Ectodermal cell (in vitro differentiated cells): ENCODE data around the gene NGEF.
"Not testable (repeated sequence)": the region's sequence is repeated elsewhere in the genome, so short reads cannot be mapped to it uniquely, and the experiment has no call there.

Experiments
- H3K27ac ChIP-seq: 2 replicates; pipeline ENCODE4 v1.7.0; 2013; ENCODE audit warnings: mild to moderate bottlenecking, low read depth, low read length; ENCODE audit not compliant: insufficient read depth, poor library complexity, severe bottlenecking
- H3K27me3 ChIP-seq: 2 replicates; pipeline ENCODE4 v1.7.0; 2013; ENCODE audit warnings: mild to moderate bottlenecking, low read length; ENCODE audit not compliant: insufficient read depth, control insufficient read depth, poor library complexity, severe bottlenecking
- H3K36me3 ChIP-seq: one replicate; pipeline ENCODE4 v1.7.0; 2013; ENCODE audit warnings: low read length; ENCODE audit not compliant: control insufficient read depth, insufficient read depth
- H3K4me1 ChIP-seq: one replicate; pipeline ENCODE4 v1.7.0; 2013; ENCODE audit warnings: low read length; ENCODE audit not compliant: control insufficient read depth, insufficient read depth
- H3K4me3 ChIP-seq: 2 replicates; pipeline ENCODE4 v1.7.0; 2013; ENCODE audit warnings: low read depth, low read length, control low read depth; ENCODE audit not compliant: insufficient read depth
- H3K9me3 ChIP-seq: 2 replicates; pipeline ENCODE4 v1.7.0; 2013; ENCODE audit warnings: mild to moderate bottlenecking, low read length, moderate library complexity; ENCODE audit not compliant: control insufficient read depth
- WGBS, 2 experiments: methylation state at CpG; one replicate each; pipeline ENCODE4 v1.1.7; 2013; ENCODE audit warnings: missing lambda C conversion rate in 2 of 2; 5-methylcytosine and 5-hydroxymethylcytosine counted together

The NGEF gene

GRCh38 chr2:232920055-232920454, 93.0 kb downstream of the NGEF start:
- peaks cover 2% of the 10 kb centered on the region for H3K4me1 ChIP-seq
- no peaks in the 10 kb centered on the region for H3K36me3 ChIP-seq
- peaks cover 15% of the 10 kb centered on the region for H3K27me3 ChIP-seq
- H3K9me3 ChIP-seq, result no peaks in the 10 kb centered on the region
- 76 to 80% methylated on average over 11 of the region's 11 CpGs for WGBS, 2 experiments
- no peak overlapping the region for H3K27ac ChIP-seq
- no peak overlapping the region for H3K4me3 ChIP-seq

- no peaks in the 10 kb centered on the region for H3K9me3 ChIP-seq
- no peak overlapping the region for H3K27ac ChIP-seq
- 93 to 98% methylated on average over 6 of the region's 6 CpGs for WGBS, 2 experiments
- no peaks in the 10 kb centered on the region for H3K4me1 ChIP-seq
- peaks cover 6% of the 10 kb centered on the region for H3K27me3 ChIP-seq
- H3K4me3 ChIP-seq, result no peak overlapping the region
- H3K36me3 ChIP-seq, result no peaks in the 10 kb centered on the region
Observed at GRCh38 chr2:232919141-232919540, 93.9 kb downstream of the NGEF start.

DNA sequence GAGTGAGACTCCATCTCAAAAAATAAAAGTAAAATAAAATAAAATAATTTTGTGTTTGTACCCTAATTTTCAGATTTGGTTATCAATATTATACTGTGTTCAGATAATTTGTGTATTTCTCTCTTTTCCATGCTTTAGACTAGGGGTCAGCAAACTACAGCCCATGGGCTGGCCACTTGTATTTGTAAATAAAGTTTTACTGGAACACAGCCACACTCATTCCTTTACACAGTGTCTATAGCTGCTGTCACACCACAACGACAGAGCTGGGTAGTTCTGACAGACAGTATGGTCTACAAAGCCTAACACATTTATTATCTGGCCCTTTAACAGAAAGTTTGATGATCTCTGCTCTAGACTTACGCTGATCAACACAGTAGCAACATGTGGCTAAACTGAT, 99.2 kb downstream of the NGEF start:
- Histone ChIP-seq H3K27me3 (no peaks in the 10 kb centered on the region), H3K27ac (no peak overlapping the region), H3K36me3 (no peaks in the 10 kb centered on the region), H3K9me3 (no peaks in the 10 kb centered on the region), H3K4me1 (no peaks in the 10 kb centered on the region), H3K4me3 (no peak overlapping the region)
- 87 to 93% methylated on average over 2 of the region's 2 CpGs for WGBS, 2 experiments

DNA sequence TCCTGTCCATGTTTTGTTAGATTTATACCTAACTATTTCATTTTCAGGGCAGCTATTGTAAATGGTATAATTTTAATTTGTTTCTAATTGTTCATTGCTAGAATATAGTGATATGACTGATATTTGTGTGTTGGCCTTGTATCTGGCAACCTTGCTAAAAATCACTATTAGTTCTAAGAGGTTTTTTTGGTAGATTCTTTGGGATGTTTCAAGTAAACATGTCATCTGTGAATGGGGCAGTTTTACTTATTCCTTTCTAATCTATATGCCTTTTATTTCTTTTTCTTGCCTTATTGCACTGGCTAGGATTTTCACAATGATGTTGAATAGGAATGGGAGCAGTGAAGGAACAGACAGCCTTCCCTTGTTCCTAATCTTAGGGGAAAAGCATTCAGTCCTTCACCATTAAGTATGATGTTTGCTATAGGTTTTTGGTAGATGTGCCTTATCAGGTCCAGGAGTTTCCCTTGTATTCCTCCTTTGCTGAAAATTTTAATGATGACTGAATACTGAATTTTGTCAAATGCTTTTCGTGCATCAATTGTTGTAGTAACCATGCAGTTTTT, 101.3 kb downstream of the NGEF start:
- no peaks in the 10 kb centered on the region for H3K9me3 ChIP-seq
- no peaks in the 10 kb centered on the region for H3K27me3 ChIP-seq
- H3K4me3 ChIP-seq, result no peak overlapping the region
- H3K4me1 ChIP-seq, result no peaks in the 10 kb centered on the region
- H3K27ac ChIP-seq, result no peak overlapping the region
- 57 to 58% methylated on average over 1 of the region's 1 CpG for WGBS, 2 experiments
- no peaks in the 10 kb centered on the region for H3K36me3 ChIP-seq

- 94 to 96% methylated on average over 4 of the region's 6 CpGs for WGBS, 2 experiments
- no peaks in the 10 kb centered on the region for H3K9me3 ChIP-seq
Observed at GRCh38 chr2:232910376-232910775, 102.7 kb downstream of the NGEF start.

DNA sequence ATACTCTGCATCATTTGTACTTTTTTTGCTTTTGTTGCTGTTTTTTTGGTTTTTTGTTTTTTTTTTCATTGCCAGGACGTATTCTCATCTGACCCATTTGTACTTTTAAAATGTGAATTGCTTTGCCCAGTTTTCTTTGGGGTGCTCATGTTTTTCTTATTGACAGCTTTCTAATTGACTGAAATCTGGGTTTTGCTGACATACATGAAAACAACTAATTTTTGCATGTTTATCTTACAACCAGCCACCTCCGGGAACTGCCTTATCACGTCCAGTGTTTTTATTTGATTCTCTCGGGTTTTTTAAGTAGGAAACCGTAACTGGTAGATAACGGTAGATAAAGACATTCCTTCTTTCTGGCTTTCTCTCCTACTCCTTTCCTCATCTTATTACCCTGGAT, 104.4 kb downstream of the NGEF start:
- 96% methylated on average over 6 of the region's 6 CpGs for WGBS, 2 experiments
- Histone ChIP-seq H3K27ac (no peak overlapping the region), H3K4me1 (no peaks in the 10 kb centered on the region), H3K36me3 (no peaks in the 10 kb centered on the region), H3K9me3 (no peaks in the 10 kb centered on the region), H3K27me3 (no peaks in the 10 kb centered on the region), H3K4me3 (no peak overlapping the region)

More at GRCh38 chr2:232910376-232910775, 102.7 kb downstream of the NGEF start:
- Histone ChIP-seq H3K27me3 (no peaks in the 10 kb centered on the region), H3K36me3 (no peaks in the 10 kb centered on the region), H3K27ac (no peak overlapping the region), H3K4me1 (no peaks in the 10 kb centered on the region), H3K4me3 (no peak overlapping the region)

DNA sequence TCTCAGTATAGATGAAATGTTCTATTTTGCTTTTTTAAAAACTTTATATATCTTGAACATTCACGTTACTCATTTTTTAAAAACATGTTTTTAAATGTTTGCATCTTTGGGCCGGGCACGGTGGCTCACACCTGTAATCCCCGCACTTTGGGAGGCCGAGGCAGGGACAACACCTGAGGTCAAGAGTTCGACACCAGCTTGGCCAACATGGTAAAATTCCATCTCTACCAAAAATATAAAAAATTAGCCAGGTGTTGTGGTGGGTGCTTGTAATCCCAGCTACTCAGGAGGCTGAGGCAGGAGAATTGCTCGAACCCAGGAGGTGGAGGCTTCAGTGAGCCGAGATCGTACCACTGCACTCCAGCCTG, 105.4 kb downstream of the NGEF start:
- H3K4me1 ChIP-seq, H3K36me3 ChIP-seq, H3K9me3 ChIP-seq, H3K27ac ChIP-seq, H3K4me3 ChIP-seq, H3K27me3 ChIP-seq: not testable (repeated sequence)
- 94 to 95% methylated on average over 8 to 9 of the region's 9 CpGs for WGBS, 2 experiments

DNA sequence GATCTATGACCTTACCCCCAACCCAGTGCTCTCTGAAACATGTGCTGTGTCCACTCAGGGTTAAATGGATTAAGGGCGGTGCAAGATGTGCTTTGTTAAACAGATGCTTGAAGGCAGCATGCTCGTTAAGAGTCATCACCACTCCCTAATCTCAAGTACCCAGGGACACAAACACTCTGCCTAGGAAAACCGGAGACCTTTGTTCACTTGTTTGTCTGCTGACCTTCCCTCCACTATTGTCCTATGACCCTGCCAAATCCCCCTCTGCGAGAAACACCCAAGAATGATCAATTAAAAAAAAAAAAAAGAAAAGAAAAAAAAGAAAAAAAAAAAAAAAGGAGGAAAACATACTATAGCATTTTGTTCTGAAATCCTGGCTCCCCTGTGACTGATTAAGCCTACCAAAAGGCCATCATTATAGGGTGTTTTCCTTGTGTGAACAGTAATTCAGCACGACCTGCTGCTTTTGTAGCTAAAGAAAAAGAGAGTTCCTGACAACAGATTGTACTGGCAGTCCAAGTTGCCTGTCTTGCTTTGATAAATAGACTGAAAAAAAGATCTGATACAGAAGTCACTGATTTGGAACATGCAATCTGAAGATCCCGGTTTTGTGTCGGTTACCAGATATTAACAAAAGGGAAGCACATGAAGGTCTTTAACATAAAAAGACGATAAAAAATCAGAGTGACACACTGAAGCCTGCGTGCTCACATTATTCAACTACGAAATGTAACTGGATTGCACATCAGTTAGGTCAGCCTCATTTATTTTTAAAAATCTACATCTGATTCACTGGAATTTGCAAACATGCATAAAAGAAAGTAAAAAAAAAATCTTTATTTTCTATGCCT, 106.0 kb downstream of the NGEF start:
- Histone ChIP-seq H3K27ac (peak overlapping the region; percentile 51), H3K27me3 (peaks cover 14% of the 10 kb centered on the region)
- not testable (repeated sequence) for H3K9me3 ChIP-seq, H3K4me1 ChIP-seq, H3K36me3 ChIP-seq, H3K4me3 ChIP-seq
- 76 to 81% methylated on average over 6 of the region's 10 CpGs for WGBS, 2 experiments

DNA sequence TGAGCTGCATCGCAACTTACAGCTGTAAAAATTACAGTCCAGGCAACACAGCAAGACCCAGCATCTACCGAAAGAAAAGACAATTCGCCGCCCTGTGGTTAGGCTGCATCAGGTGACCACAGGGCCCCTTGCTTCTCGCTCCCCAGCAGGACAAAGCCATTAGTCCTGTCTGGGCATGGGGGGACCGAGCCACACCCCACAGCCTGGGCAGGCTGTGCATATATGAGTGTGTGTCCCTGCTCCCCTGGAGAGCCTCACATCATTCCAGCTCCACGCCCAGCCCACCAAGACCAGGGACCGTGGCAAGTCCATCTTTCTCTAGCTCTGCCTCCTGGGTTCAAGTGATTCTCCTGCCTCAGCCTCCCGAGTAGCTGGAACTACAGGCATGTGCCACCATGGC, 109.1 kb downstream of the NGEF start:
- no peak overlapping the region for H3K4me3 ChIP-seq
- H3K27me3 ChIP-seq, result peaks cover 33% of the 10 kb centered on the region
- no peak overlapping the region for H3K27ac ChIP-seq
- no peaks in the 10 kb centered on the region for H3K36me3 ChIP-seq
- WGBS, 2 experiments, result 84 to 89% methylated on average over 9 of the region's 9 CpGs
- H3K4me1 ChIP-seq, result peaks cover 21% of the 10 kb centered on the region
- no peaks in the 10 kb centered on the region for H3K9me3 ChIP-seq

DNA sequence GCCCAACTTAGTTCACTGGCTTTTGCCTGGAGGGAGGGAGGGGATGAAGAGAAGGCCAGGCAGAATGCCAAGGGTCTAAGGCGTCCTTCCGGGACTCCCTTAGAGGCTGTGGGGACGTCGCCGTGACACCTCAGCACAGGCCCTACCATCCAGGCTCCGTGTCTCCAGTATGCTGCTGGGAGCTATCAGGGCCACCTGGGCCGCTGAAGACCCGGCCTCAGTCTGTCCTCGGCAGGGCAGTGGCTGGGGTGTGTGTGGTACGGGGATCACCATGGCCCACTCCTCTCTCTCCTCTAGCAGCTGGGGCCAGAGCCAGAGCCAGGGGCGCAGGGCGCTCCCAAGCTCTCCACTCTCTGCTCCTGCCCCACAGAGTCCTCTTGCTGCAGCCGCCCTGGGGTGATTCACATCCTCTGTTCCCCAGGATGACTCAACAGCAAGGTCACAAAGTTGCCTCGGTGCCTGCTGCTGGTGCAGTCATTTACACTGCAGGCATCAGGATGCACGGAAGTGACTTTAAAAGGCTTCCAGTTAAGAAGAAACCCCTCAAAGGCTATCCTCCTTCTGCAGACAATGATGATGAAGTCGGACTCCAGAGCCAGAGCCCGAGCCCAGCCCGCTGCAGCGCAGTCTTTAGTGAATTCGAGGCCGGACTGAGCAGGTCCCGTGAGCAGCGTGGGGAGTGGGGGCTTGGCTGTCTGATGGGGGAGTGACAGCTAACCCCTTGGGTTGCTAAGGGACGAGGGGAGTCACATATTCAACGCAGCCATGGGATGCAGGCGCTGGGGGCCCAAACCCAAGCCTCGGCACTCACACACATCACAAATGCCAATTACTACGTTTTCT, 111.1 kb downstream of the NGEF start:
- no peaks in the 10 kb centered on the region for H3K36me3 ChIP-seq
- no peak overlapping the region for H3K4me3 ChIP-seq
- H3K27me3 ChIP-seq, result peaks cover 37% of the 10 kb centered on the region
- H3K27ac ChIP-seq, result no peak overlapping the region
- no peaks in the 10 kb centered on the region for H3K9me3 ChIP-seq
- 52 to 59% methylated on average over 28 of the region's 28 CpGs for WGBS, 2 experiments
- peaks cover 21% of the 10 kb centered on the region for H3K4me1 ChIP-seq
